Mesendoderm (in vitro differentiated cells): ENCODE results near the gene HIBADH.

ENCODE experiments used
- DNase-seq: peaks from one replicate; pipeline ENCODE4 v3.0.0; 2013
- H2AK5ac ChIP-seq: 2 replicates; pipeline ENCODE4 v1.6.1; 2013; ENCODE audit warnings: low read length, inconsistent platforms
- H2BK120ac ChIP-seq: 2 replicates; pipeline ENCODE4 v1.6.1; 2013; ENCODE audit warnings: low read depth, mild to moderate bottlenecking, low read length, moderate library complexity, mixed read lengths
- H2BK15ac ChIP-seq: replicated peaks from 2 replicates; pipeline ENCODE4 v1.6.1; 2013; ENCODE audit warnings: low read depth, mild to moderate bottlenecking, moderate library complexity
- H2BK5ac ChIP-seq: 2 replicates; pipeline ENCODE4 v1.6.1; 2013; ENCODE audit warnings: low read length, inconsistent platforms
- H3K18ac ChIP-seq: 2 replicates; pipeline ENCODE4 v1.6.1; 2013; ENCODE audit warnings: mild to moderate bottlenecking, low read length, mixed read lengths
- H3K23ac ChIP-seq: one replicate; pipeline ENCODE4 v1.6.1; 2013; ENCODE audit warnings: low read length
- H3K27ac ChIP-seq: 2 replicates; pipeline ENCODE4 v1.5.1; 2013; ENCODE audit warnings: low read depth, mild to moderate bottlenecking, inconsistent platforms, low read length, moderate library complexity
- H3K27me3 ChIP-seq: 2 replicates; pipeline ENCODE4 v1.6.1; 2013; ENCODE audit warnings: low read length, control low read depth, mild to moderate bottlenecking, inconsistent platforms; ENCODE audit not compliant: insufficient read depth, poor library complexity
- H3K36me3 ChIP-seq: 2 replicates; pipeline ENCODE4 v1.6.1; 2013; ENCODE audit warnings: low read length, inconsistent platforms; ENCODE audit not compliant: control insufficient read depth, insufficient read depth
- H3K4ac ChIP-seq: one replicate; pipeline ENCODE4 v1.6.1; 2013; ENCODE audit warnings: low read depth, mild to moderate bottlenecking, low read length, moderate library complexity
- H3K4me1 ChIP-seq: 2 replicates; pipeline ENCODE4 v1.6.1; 2013; ENCODE audit warnings: low read depth, low read length, inconsistent platforms; ENCODE audit not compliant: control insufficient read depth
- H3K4me2 ChIP-seq: 2 replicates; pipeline ENCODE4 v1.6.1; 2013; ENCODE audit warnings: low read length
- H3K4me3 ChIP-seq: 2 replicates; pipeline ENCODE4 v1.5.1; 2013; ENCODE audit warnings: mild to moderate bottlenecking, low read length
- H3K56ac ChIP-seq: one replicate; pipeline ENCODE4 v1.6.1; 2013; ENCODE audit warnings: low read length
- H3K79me1 ChIP-seq: 2 replicates; pipeline ENCODE4 v1.6.1; 2013; ENCODE audit warnings: low read length, inconsistent platforms
- H3K79me2 ChIP-seq: 2 replicates; pipeline ENCODE4 v1.6.1; 2013; ENCODE audit warnings: mild to moderate bottlenecking, low read length; ENCODE audit not compliant: control insufficient read depth, insufficient read depth
- H3K9ac ChIP-seq: 2 replicates; pipeline ENCODE4 v1.6.1; 2013; ENCODE audit warnings: low read length, inconsistent platforms
- H4K5ac ChIP-seq: one replicate; pipeline ENCODE4 v1.6.1; 2013; ENCODE audit warnings: low read length
- H4K8ac ChIP-seq: one replicate; pipeline ENCODE4 v1.6.1; 2013; ENCODE audit warnings: low read depth, mild to moderate bottlenecking, control low read depth, low read length, moderate library complexity
- WGBS: extraction: QIAGEN DNeasy Blood & Tissue Kit; methylation state at CpG from one replicate; pipeline ENCODE4 v1.1.7; 2013; ENCODE audit warnings: low lambda C conversion rate, missing lambda C conversion rate; ENCODE audit not compliant: insufficient coverage; ENCODE audit errors: extremely low coverage; 5-methylcytosine and 5-hydroxymethylcytosine counted together

The HIBADH gene

DNA sequence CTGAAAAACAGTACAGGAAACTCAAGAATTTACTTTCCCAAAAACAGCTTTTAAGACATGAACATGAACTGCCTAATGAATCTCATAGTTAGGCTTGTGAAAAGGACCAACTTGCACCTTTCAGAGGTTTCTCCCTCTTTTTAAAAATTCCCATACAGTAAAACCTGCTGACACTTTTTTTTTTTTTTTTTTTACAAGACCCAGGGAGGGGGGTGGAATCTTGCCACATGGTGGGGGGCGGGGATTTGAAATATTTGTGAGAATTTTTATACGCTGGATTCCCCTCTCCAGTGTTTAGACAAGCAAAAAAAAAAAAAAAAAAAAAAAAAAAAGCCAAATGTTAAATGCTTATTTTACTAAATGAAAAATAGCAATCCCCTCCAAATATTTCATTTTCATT lies 57.4 kb downstream of the HIBADH start:
- H3K27ac ChIP-seq = no peak overlapping the region
- no peak overlapping the region for H2BK120ac ChIP-seq

DNA sequence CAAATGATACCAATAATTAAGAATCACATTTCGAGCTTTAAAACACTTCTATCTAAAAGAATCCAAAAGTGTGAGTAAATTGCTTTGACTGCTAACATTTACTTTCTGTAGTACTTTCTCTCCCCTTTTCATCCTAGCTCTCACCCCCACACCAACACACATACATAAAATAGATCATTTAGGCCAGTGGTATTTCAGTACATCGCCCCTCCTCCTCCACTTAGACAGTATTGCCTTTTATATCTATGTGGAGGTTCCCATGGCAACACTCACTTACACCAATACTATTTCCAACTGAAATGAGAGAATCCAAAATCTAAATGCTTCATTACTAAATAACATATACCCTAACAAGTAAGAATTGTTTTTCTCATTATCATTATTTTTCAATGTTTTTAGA lies 58.9 kb downstream of the HIBADH start:
- H3K4me1 ChIP-seq = peaks cover 3% of the 10 kb centered on the region
- WGBS = no CpG with 5 or more reads among the region's 2 CpGs
- no peaks in the 10 kb centered on the region for H3K27me3 ChIP-seq

More for the DNA sequence above, 57.4 kb downstream of the HIBADH start:
- H3K79me1 ChIP-seq = no peaks in the 10 kb centered on the region
- H3K27me3 ChIP-seq = no peaks in the 10 kb centered on the region
- H3K56ac ChIP-seq = no peak overlapping the region
- no peak overlapping the region for H2AK5ac ChIP-seq
- H4K5ac ChIP-seq = no peak overlapping the region
- H4K8ac ChIP-seq = no peak overlapping the region
- H2BK5ac ChIP-seq = no peak overlapping the region
- no peak overlapping the region for H3K18ac ChIP-seq
- no peak overlapping the region for H3K9ac ChIP-seq
- no peak overlapping the region for H3K4ac ChIP-seq
- peaks cover 3% of the 10 kb centered on the region for H3K4me1 ChIP-seq
- no CpG with 5 or more reads among the region's 2 CpGs for WGBS
- no peak overlapping the region for H3K4me2 ChIP-seq
- no peaks in the 10 kb centered on the region for H3K36me3 ChIP-seq
- H3K4me3 ChIP-seq = no peak overlapping the region
- no peak overlapping the region for H2BK15ac ChIP-seq
- H3K23ac ChIP-seq = no peak overlapping the region
- peak; percentile 37 for DNase-seq
- H3K79me2 ChIP-seq = no peaks in the 10 kb centered on the region

DNA sequence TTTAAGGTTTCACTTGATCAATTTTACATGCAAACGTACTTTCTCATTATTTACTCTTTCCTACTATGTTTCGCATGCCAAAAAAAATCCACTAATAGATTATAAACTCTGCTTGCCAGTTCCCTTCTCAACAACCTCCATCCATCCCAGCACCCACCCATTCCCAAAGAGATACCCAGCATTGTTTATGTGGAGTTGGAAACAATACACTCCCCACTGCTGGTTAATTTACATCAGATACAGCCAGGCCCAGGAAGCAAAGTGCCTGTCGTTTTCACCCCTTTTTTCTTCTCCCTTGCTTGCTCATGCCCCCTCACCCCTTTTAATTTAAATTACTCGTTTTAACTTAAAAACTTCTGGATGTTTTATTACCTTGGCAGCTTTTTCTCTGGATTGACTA lies 59.9 kb downstream of the HIBADH start:
- no peak overlapping the region for H3K56ac ChIP-seq
- H2AK5ac ChIP-seq = no peak overlapping the region
- H3K36me3 ChIP-seq = no peaks in the 10 kb centered on the region
- WGBS = no CpG with 5 or more reads among the region's 4 CpGs
- no peak overlapping the region for H3K4me2 ChIP-seq
- no peaks in the 10 kb centered on the region for H3K79me2 ChIP-seq
- H3K18ac ChIP-seq = no peak overlapping the region
- no peaks in the 10 kb centered on the region for H3K79me1 ChIP-seq
- H3K4me3 ChIP-seq = no peak overlapping the region
- no peak overlapping the region for H4K8ac ChIP-seq
- H2BK15ac ChIP-seq = no peak overlapping the region
- no peak overlapping the region for H3K4ac ChIP-seq
- H3K9ac ChIP-seq = no peak overlapping the region
- no peak overlapping the region for H4K5ac ChIP-seq
- no peak overlapping the region for H2BK120ac ChIP-seq
- DNase-seq = peak; percentile 86
- no peaks in the 10 kb centered on the region for H3K27me3 ChIP-seq
- no peak overlapping the region for H2BK5ac ChIP-seq
- H3K27ac ChIP-seq = no peak overlapping the region
- no peak overlapping the region for H3K23ac ChIP-seq
- peaks cover 4% of the 10 kb centered on the region for H3K4me1 ChIP-seq

More for the DNA sequence above, 58.9 kb downstream of the HIBADH start:
- Histone ChIP-seq H3K79me1 (no peaks in the 10 kb centered on the region), H3K9ac (no peak overlapping the region), H3K18ac (no peak overlapping the region), H3K4me2 (no peak overlapping the region), H3K23ac (no peak overlapping the region), H2BK5ac (no peak overlapping the region), H3K79me2 (no peaks in the 10 kb centered on the region), H3K27ac (no peak overlapping the region), H3K4me3 (no peak overlapping the region), H3K56ac (no peak overlapping the region), H3K36me3 (no peaks in the 10 kb centered on the region), H2BK120ac (no peak overlapping the region), H4K8ac (no peak overlapping the region), H2BK15ac (no peak overlapping the region), H2AK5ac (no peak overlapping the region), H4K5ac (no peak overlapping the region), H3K4ac (no peak overlapping the region)
- peak; percentile 37 for DNase-seq

DNA sequence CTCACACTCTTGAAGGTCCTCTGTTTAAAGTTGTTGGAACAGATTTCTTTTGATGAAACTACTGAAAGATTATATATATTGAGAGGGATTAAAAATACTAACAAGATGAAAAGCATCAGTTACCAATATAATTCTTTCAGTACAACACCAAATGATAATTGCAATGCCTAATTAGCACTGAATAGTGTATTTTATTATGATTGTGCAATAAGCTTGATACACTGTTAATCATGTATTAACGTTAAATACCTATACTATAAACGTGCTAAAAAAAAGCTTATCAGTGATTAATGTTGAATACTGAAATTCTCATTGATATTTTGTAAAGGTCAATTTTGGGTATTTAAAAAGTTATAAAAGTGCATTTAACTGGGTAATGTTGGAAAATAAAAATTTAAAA lies 61.5 kb downstream of the HIBADH start:
- no peak overlapping the region for H3K18ac ChIP-seq
- H3K4me1 ChIP-seq = peaks cover 4% of the 10 kb centered on the region
- no peak overlapping the region for H3K4ac ChIP-seq
- DNase-seq = no peak
- no peak overlapping the region for H2BK5ac ChIP-seq
- no peaks in the 10 kb centered on the region for H3K36me3 ChIP-seq
- no peak overlapping the region for H3K9ac ChIP-seq
- no peak overlapping the region for H2BK120ac ChIP-seq
- H3K4me3 ChIP-seq = no peak overlapping the region
- H3K56ac ChIP-seq = no peak overlapping the region
- no CpG with 5 or more reads among the region's 2 CpGs for WGBS
- no peaks in the 10 kb centered on the region for H3K79me2 ChIP-seq
- H3K79me1 ChIP-seq = no peaks in the 10 kb centered on the region
- no peak overlapping the region for H2BK15ac ChIP-seq
- no peak overlapping the region for H2AK5ac ChIP-seq
- H4K5ac ChIP-seq = no peak overlapping the region
- H3K27ac ChIP-seq = no peak overlapping the region
- H3K27me3 ChIP-seq = no peaks in the 10 kb centered on the region
- no peak overlapping the region for H3K23ac ChIP-seq
- no peak overlapping the region for H4K8ac ChIP-seq
- no peak overlapping the region for H3K4me2 ChIP-seq

DNA sequence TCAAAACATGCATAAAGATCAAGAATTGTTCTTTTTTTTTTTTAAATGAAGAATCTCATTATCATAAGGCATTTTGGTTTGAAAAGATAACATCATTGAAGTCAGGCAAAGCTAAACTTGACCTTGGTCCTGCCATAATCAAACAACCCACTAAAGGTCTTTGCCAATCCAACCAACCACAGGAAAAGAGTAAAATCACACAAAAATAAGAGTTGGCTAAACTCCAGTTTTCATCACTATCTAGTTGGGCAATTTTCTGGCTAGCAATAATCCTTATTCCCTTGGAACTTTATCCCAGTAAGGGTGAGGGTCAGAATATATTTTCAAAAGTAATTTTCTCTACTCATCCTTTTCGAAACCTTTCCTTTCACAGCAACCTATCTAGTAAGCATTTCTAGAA lies 62.4 kb downstream of the HIBADH start:
- WGBS = no CpG with 5 or more reads among the region's 1 CpG
- Histone ChIP-seq H4K8ac (no peak overlapping the region), H3K9ac (no peak overlapping the region), H3K23ac (no peak overlapping the region), H3K27ac (no peak overlapping the region), H3K4me3 (no peak overlapping the region), H2BK15ac (no peak overlapping the region), H3K79me2 (no peaks in the 10 kb centered on the region), H3K4me1 (peaks cover 2% of the 10 kb centered on the region), H3K18ac (no peak overlapping the region), H3K4ac (no peak overlapping the region), H3K36me3 (no peaks in the 10 kb centered on the region), H3K4me2 (no peak overlapping the region), H2BK5ac (no peak overlapping the region), H2BK120ac (no peak overlapping the region), H3K56ac (no peak overlapping the region), H3K79me1 (no peaks in the 10 kb centered on the region), H4K5ac (no peak overlapping the region), H3K27me3 (no peaks in the 10 kb centered on the region), H2AK5ac (no peak overlapping the region)
- DNase-seq = no peak

DNA sequence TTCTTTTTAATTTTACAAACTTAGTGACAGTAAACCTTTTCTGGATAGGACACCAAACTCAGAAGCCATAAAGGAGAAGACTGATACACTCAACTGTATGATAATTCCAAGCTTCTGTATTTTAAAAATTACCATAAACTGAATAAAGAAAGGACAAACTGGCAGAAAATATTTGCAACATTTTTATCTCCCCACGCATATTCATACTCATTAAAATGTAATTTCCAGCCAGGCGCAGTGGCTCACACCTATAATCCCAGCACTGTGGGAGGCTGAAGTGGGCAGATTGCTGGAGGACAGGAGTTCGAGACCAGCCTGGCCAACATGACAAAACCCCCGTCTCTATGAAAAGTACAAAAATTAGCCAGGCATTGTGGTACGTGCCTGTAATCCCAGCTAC lies 67.7 kb downstream of the HIBADH start:
- Histone ChIP-seq H3K27ac (no peak overlapping the region), H3K79me1 (no peaks in the 10 kb centered on the region), H2BK5ac (no peak overlapping the region), H3K4ac (no peak overlapping the region), H3K79me2 (no peaks in the 10 kb centered on the region), H3K27me3 (no peaks in the 10 kb centered on the region), H3K4me3 (no peak overlapping the region), H3K4me1 (peaks cover 6% of the 10 kb centered on the region), H3K56ac (no peak overlapping the region), H4K5ac (no peak overlapping the region), H4K8ac (no peak overlapping the region), H3K4me2 (no peak overlapping the region), H2BK15ac (no peak overlapping the region), H3K9ac (no peak overlapping the region), H3K23ac (no peak overlapping the region), H2AK5ac (no peak overlapping the region), H2BK120ac (no peak overlapping the region), H3K36me3 (no peaks in the 10 kb centered on the region), H3K18ac (no peak overlapping the region)
- no CpG with 5 or more reads among the region's 5 CpGs for WGBS
- no peak for DNase-seq
